Activated CD4-positive, CD25-positive, alpha-beta regulatory T cell treated with anti-CD3 and anti-CD28 coated beads, Interleukin-2, amount 50 U/mL, for 16 hours (primary cell): ENCODE measurements around the gene SERPINB6.
"Not testable (repeated sequence)": the region's sequence is repeated elsewhere in the genome, so short reads cannot be mapped to it uniquely, and the experiment has no call there.

ENCODE experiments used
- DNase-seq: peaks from one replicate; pipeline ENCODE4 v3.0.0-alpha.2; 2020; ENCODE audit warnings: low read depth, low spot score

Gene SERPINB6

GRCh38 chr6:2913621-2914317, 57.6 kb downstream of the SERPINB6 start:
- DNase-seq: no peak

GRCh38 chr6:2911171-2911570, 60.2 kb downstream of the SERPINB6 start:
- DNase-seq: no peak

DNA sequence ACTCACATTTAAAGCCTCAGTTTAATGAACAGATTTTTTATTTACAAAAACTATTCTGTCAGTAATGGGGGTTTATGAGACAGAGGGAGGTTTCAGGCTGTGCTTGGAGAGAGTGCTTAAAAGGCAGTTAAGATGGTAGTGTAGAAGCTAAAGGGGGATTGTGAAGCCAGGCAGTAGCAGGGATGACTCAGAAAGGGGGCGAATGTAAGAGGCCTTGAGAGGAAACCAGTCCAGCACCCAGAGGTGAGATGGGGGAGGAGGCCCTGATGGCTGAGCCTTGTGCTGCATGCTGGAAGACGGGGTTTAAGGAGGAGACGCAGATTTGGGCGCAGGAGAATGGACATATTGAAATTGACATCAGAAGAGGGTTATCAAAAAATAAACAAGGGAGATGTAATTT, 61.6 kb downstream of the SERPINB6 start:
- DNase-seq: no peak

GRCh38 chr6:2909051-2909606, 62.2 kb downstream of the SERPINB6 start:
- not testable (repeated sequence) for DNase-seq

DNA sequence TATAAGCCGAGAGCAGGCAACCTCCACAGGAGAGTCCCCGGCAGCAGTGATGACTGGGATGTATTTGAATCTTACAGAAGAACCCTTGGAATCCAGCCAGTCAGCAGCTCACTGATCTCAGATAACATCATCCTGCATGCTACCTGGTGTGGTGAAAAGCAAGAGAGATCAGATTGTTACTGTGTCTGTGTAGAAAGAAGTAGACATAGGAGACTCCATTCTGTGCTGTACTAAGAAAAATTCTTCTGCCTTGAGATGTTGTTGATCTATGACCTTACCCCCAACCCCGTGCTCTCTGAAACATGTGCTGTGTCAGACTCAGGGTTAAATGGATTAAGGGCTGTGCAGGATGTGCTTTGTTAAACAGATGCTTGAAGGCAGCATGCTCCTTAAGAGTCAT, 62.9 kb downstream of the SERPINB6 start:
- not testable (repeated sequence) for DNase-seq

- not testable (repeated sequence) for DNase-seq
Measured at GRCh38 chr6:2903411-2904185, 67.8 kb downstream of the SERPINB6 start.

DNA sequence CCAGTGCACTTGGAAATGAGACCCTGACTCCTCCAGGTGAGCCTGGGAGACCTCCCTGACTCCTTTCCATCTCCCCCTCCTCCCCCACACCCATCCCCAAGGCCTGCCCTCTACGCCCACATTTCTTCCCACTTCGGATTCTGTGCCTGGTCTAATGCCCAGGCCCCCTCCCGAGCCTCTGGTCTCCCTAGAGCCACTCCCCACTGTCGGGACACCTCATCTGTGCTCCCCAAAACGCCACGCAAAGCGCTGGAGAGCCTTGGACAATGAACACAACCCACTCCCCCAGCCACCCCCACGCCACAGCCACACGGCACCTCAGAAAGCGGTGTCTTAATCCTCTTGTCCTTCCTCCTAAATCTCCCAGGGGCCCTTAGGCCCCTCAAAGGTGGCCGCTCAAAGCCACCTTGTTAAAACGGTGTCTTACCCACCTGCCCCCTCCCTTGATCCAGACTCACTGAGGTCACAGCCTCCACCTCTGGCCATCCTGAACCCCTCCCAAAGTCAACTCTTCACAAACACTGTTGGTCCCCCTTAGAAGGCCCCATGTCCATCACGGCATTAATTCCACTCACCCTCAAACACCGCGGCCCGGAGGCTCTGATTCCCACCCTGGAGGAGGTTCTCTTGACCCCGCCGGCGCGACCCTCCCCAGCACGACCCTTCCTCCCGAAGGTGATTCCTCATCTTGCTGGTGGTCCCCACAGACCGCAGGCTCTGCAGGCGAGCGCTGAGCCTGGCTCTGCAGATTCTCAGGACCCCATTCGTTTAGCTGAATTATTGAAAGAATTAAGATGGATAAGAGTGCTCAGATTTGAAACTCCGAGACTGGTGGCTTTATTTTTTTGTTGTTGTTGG, 69.5 kb downstream of the SERPINB6 start:
- not testable (repeated sequence) for DNase-seq

DNA sequence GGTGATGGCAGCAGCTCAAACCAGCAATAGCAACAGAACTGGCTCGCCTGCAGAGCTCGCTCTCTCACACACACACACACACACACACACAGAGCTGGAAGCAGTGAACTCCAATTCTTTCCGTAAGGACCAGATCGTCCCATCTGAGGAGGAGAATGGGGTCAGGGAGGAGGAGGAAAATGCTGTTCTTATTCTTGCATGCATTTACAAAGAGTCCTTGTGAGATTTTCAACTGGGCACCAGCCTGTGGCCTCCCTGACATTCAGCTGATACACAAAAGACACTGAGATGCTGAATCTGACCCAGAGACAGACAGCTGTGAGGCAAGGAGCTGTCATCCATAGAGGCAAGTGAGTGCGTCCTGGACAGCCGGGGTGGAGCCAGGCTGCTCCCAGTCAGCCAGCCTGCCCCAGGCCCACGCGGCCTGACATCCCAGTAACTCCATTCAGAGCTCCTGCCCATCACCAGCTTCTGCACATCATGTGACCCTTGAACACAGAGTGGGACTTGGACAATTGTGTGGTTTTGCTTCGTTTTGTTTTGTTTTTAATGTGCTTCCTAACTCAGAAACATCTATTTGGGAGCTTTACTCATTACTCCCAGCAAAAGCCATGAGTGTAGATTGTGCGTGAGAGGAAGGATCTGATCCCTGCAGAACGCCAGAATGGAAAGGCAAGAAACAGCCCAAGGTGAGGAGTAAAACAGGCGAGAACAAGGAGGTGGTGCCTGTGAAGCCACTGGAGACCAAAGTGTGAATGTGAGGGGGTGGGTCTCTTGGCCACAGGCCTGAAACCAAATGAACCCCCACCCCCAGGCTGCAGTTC, 70.3 kb downstream of the SERPINB6 start:
- DNase-seq: no peak

- DNase-seq: no peak
Measured at GRCh38 chr6:2900221-2900807, 71.1 kb downstream of the SERPINB6 start.

GRCh38 chr6:2899596-2899995, 71.8 kb downstream of the SERPINB6 start:
- DNase-seq: no peak
